Parathyroid adenoma (tissue), 2 donors: ENCODE results near the gene AGFG1.

ENCODE experiments used
- H2AFZ ChIP-seq: fragments of 300-600 bp; sonication (generic); one replicate; pipeline ENCODE4 v1.7.0; 2017; ENCODE audit warnings: antibody characterized with exemption, mild to moderate bottlenecking
- H3K27ac ChIP-seq: fragments of 300-600 bp; sonication (generic); one replicate; pipeline ENCODE4 v1.7.0; 2017
- H3K27me3 ChIP-seq: fragments of 300-600 bp; sonication (generic); one replicate; pipeline ENCODE4 v1.7.0; 2017; ENCODE audit warnings: low read length; ENCODE audit not compliant: control insufficient read depth, insufficient read depth
- H3K36me3 ChIP-seq: fragments of 300-600 bp; sonication (generic); one replicate; pipeline ENCODE4 v1.7.0; 2017; ENCODE audit warnings: low read length; ENCODE audit not compliant: control insufficient read depth, insufficient read depth
- H3K4me1 ChIP-seq: fragments of 300-600 bp; sonication (generic); one replicate; pipeline ENCODE4 v1.7.0; 2017; ENCODE audit warnings: control low read depth
- H3K4me2 ChIP-seq: fragments of 300-600 bp; sonication (generic); one replicate; pipeline ENCODE4 v1.7.0; 2017; ENCODE audit warnings: low read length
- H3K4me3 ChIP-seq: fragments of 300-600 bp; sonication (generic); one replicate; pipeline ENCODE4 v1.7.0; 2017; ENCODE audit warnings: low read depth, low read length
- H3K79me2 ChIP-seq: fragments of 300-600 bp; sonication (generic); one replicate; pipeline ENCODE4 v1.7.0; 2017; ENCODE audit warnings: control low read depth
- H3K9ac ChIP-seq: fragments of 300-600 bp; sonication (generic); one replicate; pipeline ENCODE4 v1.7.0; 2017; ENCODE audit warnings: mild to moderate bottlenecking
- H3K9me3 ChIP-seq: fragments of 300-600 bp; sonication (generic); one replicate; pipeline ENCODE4 v1.7.0; 2017; ENCODE audit warnings: low read length; ENCODE audit not compliant: control insufficient read depth
- CTCF ChIP-seq: fragments of 300-600 bp; sonication (generic); IDR thresholded peaks from one replicate; pipeline ENCODE4 v1.7.0; 2017; ENCODE audit warnings: antibody characterized with exemption, mild to moderate bottlenecking
- donor health status: primary hyperparathyroidism.

The AGFG1 gene

GRCh38 chr2:227506456-227506855, 34.5 kb downstream of the AGFG1 start:
- Histone ChIP-seq H2AFZ (no peak overlapping the region), H3K27ac (no peak overlapping the region), H3K9ac (no peak overlapping the region), H3K4me3 (no peak overlapping the region), H3K4me2 (no peak overlapping the region), H3K27me3 (no peaks in the 10 kb centered on the region), H3K79me2 (peaks cover 65% of the 10 kb centered on the region), H3K36me3 (no peaks in the 10 kb centered on the region), H3K9me3 (no peaks in the 10 kb centered on the region), H3K4me1 (peaks cover 27% of the 10 kb centered on the region)
- TF ChIP-seq CTCF = no peak

DNA sequence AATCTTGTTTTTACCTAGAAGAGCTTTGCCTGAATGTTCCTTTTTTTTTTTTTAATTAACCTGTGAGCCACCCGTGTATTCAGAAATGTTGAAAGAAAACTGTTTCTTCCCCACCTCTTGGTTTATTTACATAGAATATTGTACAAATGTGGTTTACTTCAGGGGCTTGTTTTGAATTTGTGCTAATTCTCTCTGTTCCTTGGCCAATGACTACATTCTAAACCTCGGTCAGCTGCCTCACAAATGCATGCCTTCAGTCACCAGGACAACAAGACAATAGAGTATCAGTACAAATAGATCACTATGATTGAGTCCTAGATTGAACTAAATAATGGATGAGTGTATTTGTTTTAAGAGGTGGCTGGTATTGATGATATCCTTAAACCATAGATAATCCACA, 36.0 kb downstream of the AGFG1 start:
- TF ChIP-seq CTCF = no peak
- peaks cover 27% of the 10 kb centered on the region for H3K4me1 ChIP-seq
- H3K36me3 ChIP-seq = no peaks in the 10 kb centered on the region
- no peak overlapping the region for H3K9ac ChIP-seq
- no peak overlapping the region for H2AFZ ChIP-seq
- H3K27me3 ChIP-seq = no peaks in the 10 kb centered on the region
- H3K4me3 ChIP-seq = no peak overlapping the region
- no peak overlapping the region for H3K27ac ChIP-seq
- peaks cover 53% of the 10 kb centered on the region for H3K79me2 ChIP-seq
- H3K4me2 ChIP-seq = no peak overlapping the region
- H3K9me3 ChIP-seq = no peaks in the 10 kb centered on the region

GRCh38 chr2:227509076-227509475, 37.1 kb downstream of the AGFG1 start:
- H3K9ac ChIP-seq = no peak overlapping the region
- no peaks in the 10 kb centered on the region for H3K27me3 ChIP-seq
- no peak for TF ChIP-seq CTCF
- peaks cover 27% of the 10 kb centered on the region for H3K4me1 ChIP-seq
- peaks cover 43% of the 10 kb centered on the region for H3K79me2 ChIP-seq
- H3K4me3 ChIP-seq = no peak overlapping the region
- H3K9me3 ChIP-seq = no peaks in the 10 kb centered on the region
- H3K36me3 ChIP-seq = no peaks in the 10 kb centered on the region
- no peak overlapping the region for H3K27ac ChIP-seq
- no peak overlapping the region for H2AFZ ChIP-seq
- no peak overlapping the region for H3K4me2 ChIP-seq

DNA sequence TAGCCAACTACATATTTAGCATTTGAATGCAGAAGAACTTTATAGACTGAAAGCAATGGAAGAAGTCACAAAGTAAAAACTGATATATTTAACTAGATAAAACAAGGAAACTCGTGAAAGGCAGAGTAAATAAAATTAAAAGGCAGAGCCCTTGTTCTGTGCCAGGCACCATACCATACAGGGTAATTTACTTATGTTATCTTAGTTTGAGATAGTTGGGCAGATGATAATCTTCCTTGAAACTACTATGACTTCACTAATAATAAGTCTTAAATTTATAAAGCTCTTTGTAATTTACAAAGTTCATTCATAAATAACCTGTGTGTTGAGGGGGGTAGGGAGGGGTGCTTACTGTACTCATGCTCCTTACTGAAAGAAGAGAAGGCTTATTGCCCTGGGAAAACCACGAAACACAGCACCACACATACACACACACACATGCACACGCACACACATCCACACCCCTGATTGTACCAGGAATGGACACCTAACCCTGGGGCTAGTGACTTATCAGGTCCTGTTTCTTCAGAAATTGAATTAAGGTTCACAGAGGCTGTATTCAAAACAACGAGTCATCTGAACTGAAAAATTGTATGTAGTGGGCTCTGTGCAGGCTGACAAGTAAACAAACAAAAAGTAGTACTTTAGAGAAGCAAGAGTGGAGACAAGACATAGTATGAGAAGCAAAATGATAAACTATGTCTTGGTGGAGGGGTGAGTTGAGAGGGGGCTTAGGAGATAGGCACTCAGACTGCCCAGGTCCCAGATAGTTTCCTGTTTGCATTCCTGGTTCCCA, 38.1 kb downstream of the AGFG1 start:
- Histone ChIP-seq H3K4me3 (no peak overlapping the region), H3K27me3 (no peaks in the 10 kb centered on the region), H3K9me3 (no peaks in the 10 kb centered on the region), H3K79me2 (peaks cover 41% of the 10 kb centered on the region), H3K27ac (no peak overlapping the region), H3K36me3 (no peaks in the 10 kb centered on the region), H3K4me1 (peaks cover 35% of the 10 kb centered on the region), H2AFZ (no peak overlapping the region), H3K4me2 (peak overlapping the region; percentile 2), H3K9ac (no peak overlapping the region)
- TF ChIP-seq CTCF = no peak

DNA sequence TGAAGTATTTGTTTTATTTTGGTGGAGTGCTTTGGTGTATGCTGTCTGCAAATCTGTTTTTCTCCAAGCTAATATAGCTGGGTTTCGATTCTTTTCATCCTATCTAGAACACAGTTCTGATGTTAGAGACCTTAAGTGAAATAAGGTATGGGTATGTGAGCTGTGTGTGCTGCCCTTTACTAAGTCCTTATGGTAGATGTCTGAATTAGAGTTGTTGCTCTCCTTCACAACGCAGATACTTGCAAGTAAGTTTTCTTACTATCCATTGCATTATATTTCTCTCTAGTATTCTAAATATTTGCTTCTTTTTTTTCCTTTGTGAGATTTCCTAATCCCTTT, 38.6 kb downstream of the AGFG1 start:
- Histone ChIP-seq H3K79me2 (peaks cover 38% of the 10 kb centered on the region), H3K27me3 (no peaks in the 10 kb centered on the region), H3K9ac (no peak overlapping the region), H2AFZ (no peak overlapping the region), H3K4me1 (peaks cover 40% of the 10 kb centered on the region), H3K4me3 (no peak overlapping the region), H3K36me3 (no peaks in the 10 kb centered on the region), H3K27ac (no peak overlapping the region), H3K4me2 (no peak overlapping the region), H3K9me3 (no peaks in the 10 kb centered on the region)
- TF ChIP-seq CTCF = no peak
